HG03460 (cell line): ENCODE measurements around the gene IGLL5.

Experiments
- ATAC-seq: cut with Tn5 transposase; IDR thresholded peaks from one replicate; pipeline ENCODE4 v1.9.1; 2021; ENCODE audit not compliant: unreplicated experiment

The IGLL5 gene

DNA sequence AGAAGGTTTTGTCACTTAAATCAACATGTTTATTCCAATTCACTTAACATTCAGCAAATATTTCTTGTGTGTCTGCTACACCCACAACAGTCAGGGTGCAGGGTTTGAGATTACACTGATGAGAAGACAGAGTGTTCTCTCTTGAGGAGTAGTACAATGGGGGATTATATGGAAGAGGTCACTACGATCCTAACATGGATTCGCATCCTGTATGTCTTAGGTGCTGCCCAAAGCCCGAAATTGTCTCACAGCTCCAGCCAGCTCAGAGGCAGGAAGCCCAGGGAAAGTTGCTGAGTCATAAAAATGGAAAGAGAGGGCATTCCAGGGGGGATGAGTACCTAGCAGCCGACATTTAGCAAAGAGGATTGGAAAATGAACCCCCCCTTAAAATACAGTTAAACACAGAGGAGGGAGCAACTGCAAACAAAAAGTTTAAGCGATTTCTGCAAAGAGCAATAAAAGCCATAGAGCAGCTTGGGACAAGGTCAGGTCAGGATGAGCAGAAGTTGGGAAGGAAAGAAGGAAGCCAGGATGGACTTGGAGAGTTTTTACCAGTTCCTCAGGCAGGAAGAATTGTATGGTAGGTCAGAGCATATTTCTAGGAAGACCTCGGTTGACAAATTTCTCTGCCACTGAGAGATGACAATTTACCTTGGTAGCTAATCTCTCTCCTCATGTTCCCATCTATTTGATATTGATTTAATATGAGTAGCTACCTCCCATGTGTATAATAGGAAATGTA lies 49.5 kb downstream of the IGLL5 start:
- ATAC-seq: no peak

DNA sequence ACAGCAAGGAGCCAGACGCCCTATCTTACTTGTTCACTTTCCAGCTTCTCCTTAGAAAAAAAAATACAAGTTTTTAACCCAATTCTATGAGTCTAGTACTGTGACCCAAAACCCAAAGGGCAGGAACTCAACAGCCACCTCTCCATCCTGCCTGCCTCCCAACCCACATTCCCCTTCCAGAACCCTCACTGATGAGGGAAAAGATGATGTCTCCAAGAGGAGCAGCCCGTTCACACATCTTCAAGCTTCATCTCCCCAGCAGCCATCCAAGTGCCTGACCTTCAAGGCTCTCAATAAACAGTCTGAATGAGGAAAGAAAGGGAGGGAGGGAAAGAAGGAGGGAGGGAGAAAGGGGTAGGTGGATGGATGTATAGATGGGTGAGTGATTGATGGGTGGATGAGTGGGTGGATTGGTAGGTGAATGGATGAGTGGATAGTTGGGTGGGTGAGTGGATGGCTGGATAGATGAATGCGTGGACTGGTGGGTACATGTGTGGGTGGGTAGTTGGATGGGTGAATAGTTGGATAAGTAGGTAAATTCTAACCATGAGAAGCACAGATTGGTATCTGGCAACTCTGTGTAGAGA lies 50.4 kb downstream of the IGLL5 start:
- no peak for ATAC-seq

GRCh38 chr22:22938672-22939587 lies 51.3 kb downstream of the IGLL5 start:
- ATAC-seq: no peak

- no peak for ATAC-seq
Observed at GRCh38 chr22:22939588-22940368, 52.2 kb downstream of the IGLL5 start.

DNA sequence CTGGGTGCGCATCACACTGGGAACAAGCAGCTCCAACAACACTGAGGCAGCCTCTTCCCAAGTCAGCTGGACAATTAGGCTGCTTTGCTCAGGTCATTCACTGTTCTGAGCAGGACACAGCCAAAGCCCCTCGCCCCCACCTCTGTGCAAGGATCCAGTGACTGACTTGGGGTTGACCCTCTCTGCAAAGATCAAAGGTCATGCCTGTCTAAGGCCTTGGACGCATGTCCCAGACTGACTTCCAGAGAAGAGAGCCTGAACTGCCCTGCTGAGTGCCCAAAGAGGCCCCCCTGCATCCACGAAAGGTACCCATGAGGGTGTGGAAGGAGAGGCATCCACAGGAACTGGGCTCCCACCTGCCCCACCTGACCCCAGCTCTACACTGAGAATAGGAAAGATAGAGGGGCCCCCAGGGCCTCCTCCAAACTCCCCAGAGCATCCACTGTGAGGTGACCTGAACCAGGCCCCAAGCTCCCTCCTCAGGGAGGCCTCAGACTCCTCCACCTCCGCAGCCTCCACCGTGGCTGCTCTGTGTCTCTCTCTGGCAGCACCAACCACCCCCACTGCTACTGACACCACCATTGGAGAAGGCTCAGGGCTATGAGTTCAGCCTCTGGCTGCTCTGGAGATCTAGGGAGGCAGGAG lies 53.5 kb downstream of the IGLL5 start:
- ATAC-seq: no peak

- ATAC-seq: no peak
Observed at GRCh38 chr22:22941831-22942510, 54.4 kb downstream of the IGLL5 start.

GRCh38 chr22:22942511-22943329 lies 55.1 kb downstream of the IGLL5 start:
- no peak for ATAC-seq

- no peak for ATAC-seq
Observed at GRCh38 chr22:22943521-22944267, 56.1 kb downstream of the IGLL5 start.

GRCh38 chr22:22944268-22944985 lies 56.8 kb downstream of the IGLL5 start:
- no peak for ATAC-seq

GRCh38 chr22:22945195-22945594 lies 57.6 kb downstream of the IGLL5 start:
- no peak for ATAC-seq
